Loucy (cell line): Measurements from ENCODE around the gene FLNA.

Source experiments
- CTCF ChIP-seq: fragments of 200-600 bp; sonication (generic); conservative IDR thresholded peaks from 2 replicates; pipeline ENCODE4 v1.5.1; 2014; ENCODE audit warnings: mild to moderate bottlenecking, antibody characterized with exemption, low read length
- EZH2phosphoT487 ChIP-seq: fragments of 200-600 bp; IDR thresholded peaks from 2 replicates; pipeline ENCODE4 v1.6.1; 2018; ENCODE audit warnings: antibody characterized with exemption, mild to moderate bottlenecking, moderate library complexity, borderline replicate concordance

- no peak for TF ChIP-seq CTCF
- TF ChIP-seq EZH2phosphoT487, result no peak
Measured at GRCh38 chrX:154366666-154367055, 7.8 kb downstream of the FLNA start.
